HEK293T (cell line): ENCODE data around the gene GJC1.

Experiments
- BHLHE40 ChIP-seq: fragments of 450-650 bp; IDR thresholded peaks from 2 replicates; pipeline ENCODE4 v1.6.1; 2016; ENCODE audit warnings: mild to moderate bottlenecking, moderate library complexity, borderline replicate concordance
- CTBP1 ChIP-seq: fragments of 450-650 bp; IDR thresholded peaks from 2 replicates; pipeline ENCODE4 v1.6.1; 2016; ENCODE audit warnings: borderline replicate concordance
- ELF4 ChIP-seq: fragments of 450-650 bp; IDR thresholded peaks from 2 replicates; pipeline ENCODE4 v1.6.1; 2017; ENCODE audit warnings: antibody characterized with exemption
- FOXA1 ChIP-seq: fragments of 450-650 bp; IDR thresholded peaks from 2 replicates; pipeline ENCODE4 v1.6.1; 2016; ENCODE audit warnings: mild to moderate bottlenecking
- FOXK2 ChIP-seq: fragments of 450-650 bp; IDR thresholded peaks from 2 replicates; pipeline ENCODE4 v1.6.1; 2016; ENCODE audit warnings: mild to moderate bottlenecking
- FOXM1 ChIP-seq: fragments of 450-650 bp; IDR thresholded peaks from 2 replicates; pipeline ENCODE4 v1.6.1; 2017; ENCODE audit warnings: mild to moderate bottlenecking, borderline replicate concordance
- HDGF ChIP-seq: fragments of 450-650 bp; IDR thresholded peaks from 2 replicates; pipeline ENCODE4 v1.6.1; 2017; ENCODE audit warnings: antibody characterized with exemption, borderline replicate concordance
- LEF1 ChIP-seq: fragments of 450-650 bp; IDR thresholded peaks from 2 replicates; pipeline ENCODE4 v1.6.1; 2017; ENCODE audit warnings: mild to moderate bottlenecking, borderline replicate concordance
- NFRKB ChIP-seq: fragments of 450-650 bp; IDR thresholded peaks from 2 replicates; pipeline ENCODE4 v1.6.1; 2016; ENCODE audit warnings: mild to moderate bottlenecking, moderate library complexity
- SP1 ChIP-seq: fragments of 450-650 bp; IDR thresholded peaks from 2 replicates; pipeline ENCODE4 v1.6.1; 2017
- SUZ12 ChIP-seq: fragments of 450-650 bp; IDR thresholded peaks from 2 replicates; pipeline ENCODE4 v1.6.1; 2016; ENCODE audit warnings: mild to moderate bottlenecking
- TARDBP ChIP-seq: fragments of 450-650 bp; IDR thresholded peaks from 2 replicates; pipeline ENCODE4 v1.6.1; 2016
- ZNF384 ChIP-seq: fragments of 450-650 bp; IDR thresholded peaks from 2 replicates; pipeline ENCODE4 v1.6.1; 2016

DNA sequence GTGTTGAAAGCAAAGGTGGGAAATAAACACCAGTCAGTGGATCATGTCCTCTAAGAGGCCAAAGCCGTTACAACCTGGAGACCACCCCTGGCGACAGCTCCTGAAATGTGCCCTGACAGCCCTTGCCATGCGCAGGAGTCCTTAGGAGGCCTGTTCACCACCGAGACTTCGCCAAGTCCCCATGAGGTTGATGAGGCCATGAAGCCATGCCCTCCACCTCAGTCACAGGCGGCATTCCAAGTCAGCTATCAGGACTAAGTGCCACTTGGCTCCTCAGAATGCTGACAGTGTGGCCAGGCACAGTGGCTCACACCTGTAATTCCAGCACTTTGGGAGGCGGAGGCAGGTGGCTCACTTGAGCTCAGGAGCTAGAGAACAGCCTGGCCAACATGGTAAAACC is 44.2 kb downstream of the GJC1 start:
- TF ChIP-seq BHLHE40 (no peak), TARDBP (no peak), FOXA1 (no peak), FOXM1 (no peak), LEF1 (no peak), FOXK2 (no peak), HDGF (no peak), ELF4 (no peak), SUZ12 (no peak), SP1 (no peak), NFRKB (no peak), CTBP1 (no peak), ZNF384 (no peak)
